Activated naive CD4-positive, alpha-beta T cell treated with anti-CD3 and anti-CD28 coated beads, Interleukin-2, amount 10 ng/mL, durations not matched to agents 7 days and 5 days (primary cell): ENCODE measurements around the gene OSTM1.

Experiments used
- CTCF ChIA-PET: fragments of 350-600 bp; sonication (Branson Sonifier 250); formaldehyde crosslinking; loops from one replicate; lab custom pipeline; 2021; ENCODE audit warnings: antibody characterized with exemption; lab: Charles Lee
- DNase-seq: peaks from one replicate; pipeline ENCODE4 v3.0.0-alpha.2; 2020
- H3K27ac Mint-ChIP-seq: one replicate; pipeline ENCODE4 v1.8.0; 2021; ENCODE audit warnings: mild to moderate bottlenecking, moderate library complexity, mixed read lengths
- H3K27me3 Mint-ChIP-seq: one replicate; pipeline ENCODE4 v1.8.0; 2021; ENCODE audit warnings: mild to moderate bottlenecking, mixed read lengths
- H3K36me3 Mint-ChIP-seq: one replicate; pipeline ENCODE4 v1.8.0; 2021; ENCODE audit warnings: mixed read lengths
- H3K4me1 Mint-ChIP-seq: one replicate; pipeline ENCODE4 v1.8.0; 2021; ENCODE audit warnings: mixed read lengths
- H3K4me3 Mint-ChIP-seq: one replicate; pipeline ENCODE4 v1.8.0; 2021; ENCODE audit warnings: mild to moderate bottlenecking, moderate library complexity, mixed read lengths
- H3K9me3 Mint-ChIP-seq: one replicate; pipeline ENCODE4 v1.8.0; 2021; ENCODE audit warnings: mixed read lengths

The OSTM1 gene

DNA sequence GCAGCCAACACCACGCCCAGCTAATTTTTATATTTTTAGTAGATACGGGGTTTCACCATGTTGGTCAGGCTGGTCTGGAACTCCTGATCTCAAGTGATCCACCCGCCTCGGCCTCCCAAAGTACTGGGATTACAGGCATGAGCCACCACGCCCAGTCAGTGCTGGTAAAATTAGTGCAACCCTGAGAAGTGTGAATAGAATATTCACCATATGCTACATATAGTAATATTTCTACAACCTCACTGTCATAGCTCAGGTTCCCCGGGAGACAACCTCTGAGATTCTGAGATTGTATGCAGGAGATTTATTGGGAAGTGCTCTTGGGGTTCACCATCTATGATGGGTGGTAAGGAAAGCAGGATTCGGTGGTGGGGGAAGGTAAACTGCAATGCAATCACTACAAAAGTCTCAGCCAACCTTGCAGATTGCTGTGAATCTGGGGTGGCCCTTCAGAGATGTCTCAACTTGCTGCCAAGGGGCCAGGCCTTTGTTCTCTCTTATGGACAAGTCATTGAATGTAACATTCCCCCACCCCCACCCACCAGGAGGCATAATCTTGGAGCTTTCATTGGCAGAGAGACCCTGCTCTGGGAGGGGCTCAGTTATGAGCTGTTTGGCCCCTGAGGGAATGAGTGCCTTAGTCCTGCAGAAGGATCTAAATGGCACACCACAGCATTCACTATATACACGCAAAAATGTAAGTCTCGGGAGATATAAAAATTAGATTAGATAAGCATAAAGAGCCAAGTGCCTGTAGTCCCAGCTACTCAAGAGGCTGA, 82.6 kb downstream of the OSTM1 start:
- CTCF ChIA-PET: interaction anchor here (3.1 kb wide), 1 partner anchor 11 kb away, joined by 13 read pairs; no protein-coding TSS in a partner anchor
- Mint-ChIP-seq H3K27me3 (peaks cover 9% of the 10 kb centered on the region), H3K9me3 (no peaks in the 10 kb centered on the region), H3K4me3 (no peak overlapping the region), H3K36me3 (no peaks in the 10 kb centered on the region), H3K27ac (no peak overlapping the region), H3K4me1 (peaks cover 9% of the 10 kb centered on the region)
- DNase-seq: no peak
